ENCODE results near the gene OPCML.

- TF ChIP-seq CTCF (IDR thresholded peaks at IDR 0.05), result no peak
- TF ChIP-seq ZFX (IDR thresholded peaks at IDR 0.05; ENCODE audit: borderline replicate concordance), result no peak
Measured at GRCh38 chr11:133383689-133384088, 148.6 kb downstream of the OPCML start.
